HepG2 (cell line): ENCODE data around the gene HSD11B2. TPM values are rescaled to one million over a fixed set of nuclear protein-coding genes. Genes with fewer than 3 reads are reported as not detected.
A peak's percentile ranks its signal among the peaks of the same experiment; 100 is the strongest.

Source experiments
- ATF4 ChIP-seq, 2 experiments: fragments of 450-650 bp in 1 of 2; sonication (generic) in 1 of 2; formaldehyde crosslinking; IDR thresholded peaks; 2 replicates each; pipeline versions ENCODE4 v1.5.0 to v1.8.0; 2020 to 2022; ENCODE audit warnings: mild to moderate bottlenecking in 1 of 2, missing genetic modification reagents in 1 of 2
- BCL3 ChIP-seq: sonication (generic); formaldehyde crosslinking; IDR thresholded peaks from 2 replicates; pipeline ENCODE4 v1.5.1; 2020; ENCODE audit warnings: mild to moderate bottlenecking, missing genetic modification reagents, moderate library complexity
- KDM5A ChIP-seq: fragments of 200-600 bp; sonication (generic); IDR thresholded peaks from 2 replicates; pipeline ENCODE4 v1.7.0; 2018; ENCODE audit warnings: antibody characterized with exemption, mild to moderate bottlenecking, low read length, borderline replicate concordance
- NCOA5 ChIP-seq: sonication (generic); formaldehyde crosslinking; IDR thresholded peaks from 2 replicates; pipeline ENCODE4 v1.4.0; 2020; ENCODE audit warnings: missing genetic modification reagents
- PHB2 ChIP-seq: fragments of 450-650 bp; IDR thresholded peaks from 2 replicates; pipeline ENCODE4 v1.6.1; 2018; ENCODE audit not compliant: partially characterized antibody
- RFXAP ChIP-seq: sonication (generic); formaldehyde crosslinking; IDR thresholded peaks from 2 replicates; pipeline ENCODE4 v1.4.0; 2020; ENCODE audit warnings: missing genetic modification reagents, borderline replicate concordance
- ZHX2 ChIP-seq, 2 experiments: sonication (generic) in 1 of 2; formaldehyde crosslinking in 1 of 2; IDR thresholded peaks; 2 replicates each; pipeline versions ENCODE4 v1.6.1 to v1.9.0; 2014 to 2022; ENCODE audit warnings: antibody characterized with exemption in 1 of 2, borderline replicate concordance in 1 of 2, inconsistent platforms in 1 of 2, low read depth in 1 of 2, missing genetic modification reagents in 1 of 2
- ZNF138 ChIP-seq: sonication (generic); formaldehyde crosslinking; IDR thresholded peaks from 2 replicates; pipeline ENCODE4 v1.5.0; 2020; ENCODE audit warnings: mild to moderate bottlenecking, low read depth, missing genetic modification reagents
- ZNF496 ChIP-seq: sonication (generic); formaldehyde crosslinking; IDR thresholded peaks from 2 replicates; pipeline ENCODE4 v1.8.1; 2023; ENCODE audit warnings: mild to moderate bottlenecking, moderate library complexity, missing genetic modification reagents; ENCODE audit not compliant: insufficient replicate concordance
- ZNF646 ChIP-seq: sonication (generic); formaldehyde crosslinking; IDR thresholded peaks from 2 replicates; pipeline ENCODE4 v1.9.0; 2021; ENCODE audit warnings: mild to moderate bottlenecking, missing genetic modification reagents
- ZNF790 ChIP-seq: sonication (generic); formaldehyde crosslinking; IDR thresholded peaks from 2 replicates; pipeline ENCODE4 v1.8.0; 2022; ENCODE audit warnings: missing genetic modification reagents, mild to moderate bottlenecking, borderline replicate concordance
- polyA plus RNA-seq, 8 experiments: library from polyadenylated mRNA; depleted of rRNA in 3 of 8; stranded (reverse) in 7 of 8; unstranded in 1 of 8; fragments of >200 nt; fragmentation: Illumina TruSeq in 4 of 8; extraction: Trizol in 4 of 8; gene quantifications; 2 replicates each; pipeline versions ENCODE4 v1.2.1 to v1.2.3, GENCODE V29; 2011 to 2016; ENCODE audit warnings: low read depth in 4 of 8, missing spikeins in 1 of 8, mixed read lengths in 1 of 8; ENCODE audit not compliant: insufficient read depth in 1 of 8
- total RNA-seq, 5 experiments: library from RNA; depleted of rRNA; stranded (reverse); fragments of >200 nt; fragmentation: Illumina TruSeq; extraction: Trizol; gene quantifications; 2 replicates each; pipeline ENCODE4 v1.2.3, GENCODE V29; 2016; ENCODE audit warnings: low read depth in 1 of 5

HSD11B2 gene
- total and polyA plus RNA-seq, 2 of the 13 experiments (the other 11 are each of a cell fraction or from before 2014, with no cell fraction given) = 8.9 to 13.6 TPM

- 0 out of 2 replicates have a peak, but pooled peaks have one; percentile 2 for TF ChIP-seq ZNF646 (CRISPR knock-in tag)
- TF ChIP-seq RFXAP (CRISPR knock-in tag) = no peak
- peak; percentile 3; the same call in 1 of the 2 replicates for TF ChIP-seq BCL3 (CRISPR knock-in tag)
- peak; percentile 18; the same call in 1 of the 2 replicates for TF ChIP-seq ZHX2 (IDR thresholded peaks at IDR 0.05; ENCODE audit: low read depth)
- no peak for TF ChIP-seq ZHX2 (CRISPR knock-in tag; IDR thresholded peaks at IDR 0.05; ENCODE audit: borderline replicate concordance)
- no peak for TF ChIP-seq ZNF790 (CRISPR knock-in tag)
- TF ChIP-seq ZNF496 (CRISPR knock-in tag) = no peak
- no peak for TF ChIP-seq PHB2
- no peak for TF ChIP-seq ZNF138 (CRISPR knock-in tag)
- TF ChIP-seq NCOA5 (CRISPR knock-in tag) = no peak
- TF ChIP-seq ATF4 (CRISPR knock-in tag; IDR thresholded peaks at IDR 0.05) = no peak
- no peak for TF ChIP-seq KDM5A
Observed at GRCh38 chr16:67445913-67446907, 15.3 kb downstream of the HSD11B2 start (continued).
